GM12874 (cell line): ENCODE data around the gene RUNX2.

ENCODE experiments used
- CTCF ChIP-seq: IDR thresholded peaks from 2 replicates; pipeline ENCODE4 v1.5.1; 2011; ENCODE audit warnings: low read depth, mild to moderate bottlenecking, control low read depth, low read length, moderate library complexity; ENCODE audit not compliant: insufficient read depth

Gene RUNX2

DNA sequence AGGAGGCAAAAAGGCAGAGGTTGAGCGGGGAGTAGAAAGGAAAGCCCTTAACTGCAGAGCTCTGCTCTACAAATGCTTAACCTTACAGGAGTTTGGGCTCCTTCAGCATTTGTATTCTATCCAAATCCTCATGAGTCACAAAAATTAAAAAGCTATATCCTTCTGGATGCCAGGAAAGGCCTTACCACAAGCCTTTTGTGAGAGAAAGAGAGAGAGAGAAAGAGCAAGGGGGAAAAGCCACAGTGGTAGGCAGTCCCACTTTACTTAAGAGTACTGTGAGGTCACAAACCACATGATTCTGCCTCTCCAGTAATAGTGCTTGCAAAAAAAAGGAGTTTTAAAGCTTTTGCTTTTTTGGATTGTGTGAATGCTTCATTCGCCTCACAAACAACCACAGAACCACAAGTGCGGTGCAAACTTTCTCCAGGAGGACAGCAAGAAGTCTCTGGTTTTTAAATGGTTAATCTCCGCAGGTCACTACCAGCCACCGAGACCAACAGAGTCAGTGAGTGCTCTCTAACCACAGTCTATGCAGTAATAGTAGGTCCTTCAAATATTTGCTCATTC, at the start of gene RUNX2:
Gene RUNX2 (plus strand): TSS at position 375 of the 567 bp plus-strand sequence. CDS start 397 bp downstream, outside the sequence.
- no peak for TF ChIP-seq CTCF

DNA sequence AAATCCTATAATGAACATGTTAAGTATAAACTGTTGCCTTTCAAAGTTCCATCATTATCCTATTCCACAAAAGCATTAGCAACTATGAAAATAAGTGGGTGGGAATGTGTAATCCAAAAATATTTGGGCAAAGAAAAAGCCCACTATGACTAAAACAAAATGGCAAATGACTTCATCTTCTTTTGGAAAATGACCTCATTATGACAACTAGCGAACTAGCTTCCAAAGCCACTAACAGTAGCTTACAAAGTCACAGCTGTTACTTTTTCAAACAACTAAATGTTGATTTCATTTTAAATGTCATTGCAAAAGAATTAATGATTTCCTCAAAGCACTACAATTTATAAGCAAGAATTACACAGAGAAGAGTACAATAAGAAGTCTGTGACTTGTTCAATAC, 49.8 kb upstream of the RUNX2 start:
- TF ChIP-seq CTCF, result no peak

DNA sequence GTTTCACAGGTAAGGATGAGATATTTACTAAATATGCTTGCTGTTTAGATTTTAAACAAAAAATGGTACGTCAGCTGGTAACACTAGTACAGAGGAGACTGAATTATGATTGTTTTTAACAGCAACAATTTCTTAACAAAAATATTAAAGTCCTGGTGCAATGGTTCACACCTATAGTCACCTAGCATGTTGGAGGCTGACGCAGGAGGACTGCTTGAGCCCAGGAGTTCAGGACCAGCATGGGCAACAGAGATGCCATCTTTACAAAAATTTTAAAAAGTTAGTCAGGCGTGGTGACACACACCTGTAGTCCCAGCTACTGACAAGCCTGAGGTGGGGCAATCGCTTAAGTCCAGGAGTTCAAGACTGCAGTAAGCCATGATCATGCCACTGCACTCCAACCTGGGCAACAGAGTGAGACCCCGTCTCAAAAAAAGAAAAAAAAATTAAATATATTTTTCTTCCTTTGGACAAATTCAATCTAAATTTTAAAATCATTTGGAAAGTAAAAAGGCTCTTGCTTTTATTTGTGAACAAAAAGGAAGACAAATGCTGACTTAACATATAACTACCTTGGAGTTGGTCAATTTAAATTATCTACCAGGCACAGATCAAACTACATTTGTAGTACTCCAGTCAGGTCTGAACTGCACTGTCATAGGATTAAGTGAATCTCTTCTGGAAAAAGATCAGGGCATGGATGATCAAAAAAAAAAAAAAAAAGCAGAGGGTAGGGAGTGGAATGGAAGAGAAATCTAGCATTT, 38.2 kb upstream of the RUNX2 start:
- no peak for TF ChIP-seq CTCF

- TF ChIP-seq CTCF, result no peak
Observed at GRCh38 chr6:45293306-45293705, 34.8 kb upstream of the RUNX2 start.

- no peak for TF ChIP-seq CTCF
Observed at GRCh38 chr6:45297320-45297719, 30.8 kb upstream of the RUNX2 start.

GRCh38 chr6:45299096-45299581, 29.0 kb upstream of the RUNX2 start:
- TF ChIP-seq CTCF, result no peak

GRCh38 chr6:45300736-45301135, 27.4 kb upstream of the RUNX2 start:
- no peak for TF ChIP-seq CTCF
